Activated CD4-positive, alpha-beta T cell treated with anti-CD3 and anti-CD28 coated beads, Interleukin-2, amount 50 U/mL, for 48 hours (primary cell): ENCODE measurements around the gene GPR37L1.
"Not testable (repeated sequence)": the region's sequence is repeated elsewhere in the genome, so short reads cannot be mapped to it uniquely, and the experiment has no call there.

ENCODE experiments used
- DNase-seq, 2 experiments: peaks; one replicate each; pipeline ENCODE4 v3.0.0-alpha.2; 2020

Gene GPR37L1

GRCh38 chr1:202171292-202172014, 48.7 kb downstream of the GPR37L1 start:
- DNase-seq = no peak

DNA sequence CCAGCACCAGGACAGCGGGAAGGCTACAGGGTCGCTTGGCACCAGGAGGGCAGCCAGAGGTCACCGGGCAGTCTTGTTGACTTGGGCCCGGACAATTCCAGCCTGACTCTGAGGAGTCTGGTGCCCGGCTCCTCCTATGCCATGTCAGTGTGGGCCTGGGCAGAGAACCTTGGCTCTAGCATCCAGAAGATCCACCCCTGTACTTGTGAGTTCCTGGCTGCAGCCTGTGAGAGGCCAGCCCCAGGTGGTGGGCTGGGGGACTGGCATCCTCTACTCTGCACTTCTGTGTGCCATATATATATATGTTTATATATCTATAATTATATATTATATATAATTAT, 49.3 kb downstream of the GPR37L1 start:
- no peak for DNase-seq

GRCh38 chr1:202173993-202174392, 51.3 kb downstream of the GPR37L1 start:
- DNase-seq = no peak

GRCh38 chr1:202176949-202177927, 54.5 kb downstream of the GPR37L1 start:
- no peak for DNase-seq

- no peak for DNase-seq
Observed at GRCh38 chr1:202179828-202180750, 57.4 kb downstream of the GPR37L1 start.

DNA sequence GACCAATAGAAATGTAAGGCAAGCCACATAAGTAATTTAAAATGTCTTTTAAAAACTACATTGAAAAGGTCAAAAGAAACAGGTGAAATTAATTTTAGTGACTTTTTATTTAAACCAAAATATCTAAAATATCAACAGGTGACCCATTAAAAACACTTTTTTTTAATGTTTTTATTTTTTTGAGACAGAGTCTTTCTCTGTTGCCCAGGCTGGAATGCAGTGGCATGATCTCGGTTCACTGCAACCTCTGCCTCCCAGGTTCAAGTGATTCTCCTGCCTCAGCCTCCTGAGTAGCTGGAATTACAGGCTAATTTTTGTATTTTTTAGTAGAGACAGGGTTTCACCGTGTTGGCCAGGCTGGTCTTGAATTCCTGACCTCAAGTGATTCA, 58.0 kb downstream of the GPR37L1 start:
- not testable (repeated sequence) for DNase-seq

- no peak for DNase-seq
Observed at GRCh38 chr1:202181586-202181985, 58.9 kb downstream of the GPR37L1 start.

- no peak for DNase-seq
Observed at GRCh38 chr1:202182040-202182877, 59.5 kb downstream of the GPR37L1 start.
